Testis (tissue), 2 donors: ENCODE data around the gene KLF15.

ENCODE experiments used
- CTCF ChIP-seq, 3 experiments: fragments of 450-650 bp in 2 of 3; fragments of 200-600 bp in 1 of 3; sonication (generic) in 1 of 3; IDR thresholded peaks; one replicate each; pipeline ENCODE4 v1.5.1; 2016 to 2019; ENCODE audit warnings: antibody characterized with exemption in 3 of 3, mild to moderate bottlenecking in 2 of 3, moderate library complexity in 1 of 3
- POLR2A ChIP-seq: fragments of 450-650 bp; IDR thresholded peaks from one replicate; pipeline ENCODE4 v1.6.1; 2017; ENCODE audit warnings: antibody characterized with exemption, mild to moderate bottlenecking, moderate library complexity

GRCh38 chr3:126352476-126353454 is 4.4 kb downstream of the KLF15 start:
- TF ChIP-seq POLR2A (no peak), CTCF (IDR thresholded peaks at IDR 0.05) (no peak)
